Brain microvascular endothelial cell (primary cell): ENCODE results near the gene CNBP.
A peak's percentile ranks its signal among the peaks of the same experiment; 100 is the strongest.
"Not testable (repeated sequence)": the region's sequence is repeated elsewhere in the genome, so short reads cannot be mapped to it uniquely, and the experiment has no call there.

Experiments
- DNase-seq: peaks from one replicate; pipeline ENCODE4 v3.0.0-alpha.2; 2020
- H3K27ac ChIP-seq: fragments of 250-450 bp; sonication (Bioruptor Pico); 2 replicates; pipeline ENCODE4 v1.5.1; 2020; ENCODE audit warnings: mild to moderate bottlenecking, moderate library complexity
- H3K27me3 ChIP-seq: fragments of 250-450 bp; sonication (Bioruptor Pico); replicated peaks from 2 replicates; pipeline ENCODE4 v1.5.1; 2020; ENCODE audit warnings: mild to moderate bottlenecking
- H3K36me3 ChIP-seq: fragments of 250-450 bp; sonication (Bioruptor Pico); replicated peaks from 2 replicates; pipeline ENCODE4 v1.5.1; 2020; ENCODE audit warnings: mild to moderate bottlenecking
- H3K4me3 ChIP-seq: 2 replicates; pipeline ENCODE4 v1.5.1; 2011; ENCODE audit warnings: low read depth, mild to moderate bottlenecking, control low read depth, low read length, moderate library complexity
- in situ Hi-C: cut with HindIII; loops from 2 replicates; pipeline ENCODE4 v1.10.0; 2017; ENCODE audit warnings: low sequenced_read_pairs, low pct_ligation_motif_present
- TF ChIP-seq, protein P1 (sequence below): IDR thresholded peaks from 2 replicates; pipeline ENCODE4 v1.5.1; 2011; ENCODE audit warnings: low read depth, mild to moderate bottlenecking, moderate library complexity, low read length, control low read depth, inconsistent platforms; ENCODE audit errors: missing control alignments

The CNBP gene

DNA sequence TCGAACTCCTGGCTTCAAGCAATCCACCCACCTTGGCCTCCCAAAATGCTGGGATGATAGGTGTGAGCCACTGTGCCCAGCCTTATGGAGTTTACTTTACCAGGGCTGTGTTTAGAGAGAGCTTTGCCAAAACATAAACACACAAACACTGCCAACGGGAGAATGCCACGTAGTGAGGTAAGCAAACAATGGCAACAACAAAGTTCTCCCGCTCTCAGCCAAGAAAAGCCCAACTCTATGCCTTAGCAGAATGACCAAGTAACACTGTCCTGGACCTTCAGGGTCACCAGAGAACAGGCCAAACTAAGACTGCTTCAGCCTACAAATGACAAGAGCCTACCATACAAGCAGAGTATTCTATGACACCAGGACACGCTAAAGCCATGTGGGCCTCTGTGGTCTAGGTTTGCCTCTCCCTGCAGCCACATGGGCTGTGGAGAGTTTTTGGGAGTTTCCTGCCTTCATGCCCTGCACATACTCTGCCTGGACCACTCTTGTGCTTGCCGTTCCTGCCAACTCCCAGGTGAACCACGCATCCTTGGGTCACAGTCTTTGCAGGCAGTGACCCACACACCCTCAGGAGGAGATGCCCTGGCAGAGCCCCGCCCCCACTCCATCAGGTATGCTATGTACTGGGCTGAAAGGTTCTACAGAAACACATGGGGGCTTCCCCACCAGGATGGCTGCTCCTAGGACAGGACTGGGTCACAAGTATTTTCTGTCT, 21.6 kb upstream of the CNBP start:
- no peak overlapping the region for H3K27ac ChIP-seq
- no peak overlapping the region for H3K4me3 ChIP-seq
- in situ Hi-C loops: no loop called here
- TF ChIP-seq, protein P1, sequence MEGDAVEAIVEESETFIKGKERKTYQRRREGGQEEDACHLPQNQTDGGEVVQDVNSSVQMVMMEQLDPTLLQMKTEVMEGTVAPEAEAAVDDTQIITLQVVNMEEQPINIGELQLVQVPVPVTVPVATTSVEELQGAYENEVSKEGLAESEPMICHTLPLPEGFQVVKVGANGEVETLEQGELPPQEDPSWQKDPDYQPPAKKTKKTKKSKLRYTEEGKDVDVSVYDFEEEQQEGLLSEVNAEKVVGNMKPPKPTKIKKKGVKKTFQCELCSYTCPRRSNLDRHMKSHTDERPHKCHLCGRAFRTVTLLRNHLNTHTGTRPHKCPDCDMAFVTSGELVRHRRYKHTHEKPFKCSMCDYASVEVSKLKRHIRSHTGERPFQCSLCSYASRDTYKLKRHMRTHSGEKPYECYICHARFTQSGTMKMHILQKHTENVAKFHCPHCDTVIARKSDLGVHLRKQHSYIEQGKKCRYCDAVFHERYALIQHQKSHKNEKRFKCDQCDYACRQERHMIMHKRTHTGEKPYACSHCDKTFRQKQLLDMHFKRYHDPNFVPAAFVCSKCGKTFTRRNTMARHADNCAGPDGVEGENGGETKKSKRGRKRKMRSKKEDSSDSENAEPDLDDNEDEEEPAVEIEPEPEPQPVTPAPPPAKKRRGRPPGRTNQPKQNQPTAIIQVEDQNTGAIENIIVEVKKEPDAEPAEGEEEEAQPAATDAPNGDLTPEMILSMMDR: no peak
- DNase-seq: no peak
- no peaks in the 10 kb centered on the region for H3K27me3 ChIP-seq
- no peaks in the 10 kb centered on the region for H3K36me3 ChIP-seq

DNA sequence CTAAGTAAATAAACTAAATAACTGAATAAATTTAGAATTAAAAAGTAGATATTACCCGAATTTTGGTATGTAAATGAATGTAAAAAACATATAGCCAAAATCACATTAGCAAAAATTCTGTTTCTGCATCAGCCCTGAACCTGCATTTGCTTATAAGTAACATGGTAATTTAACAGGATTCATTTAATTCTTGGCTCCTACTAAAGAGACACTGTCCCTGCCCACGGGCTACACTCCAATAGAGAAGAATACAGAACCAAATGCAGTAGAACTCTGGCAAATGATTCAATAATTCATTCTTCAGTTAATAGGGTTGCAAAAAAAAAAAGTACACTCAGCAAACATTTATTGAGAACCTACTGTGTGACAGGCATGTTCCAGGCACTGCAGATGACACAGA, 20.8 kb upstream of the CNBP start:
- no peak overlapping the region for H3K27ac ChIP-seq
- in situ Hi-C loops: no loop called here
- no peak for DNase-seq
- H3K27me3 ChIP-seq: no peaks in the 10 kb centered on the region
- no peak overlapping the region for H3K4me3 ChIP-seq
- TF ChIP-seq, protein P1: no peak
- H3K36me3 ChIP-seq: no peaks in the 10 kb centered on the region

DNA sequence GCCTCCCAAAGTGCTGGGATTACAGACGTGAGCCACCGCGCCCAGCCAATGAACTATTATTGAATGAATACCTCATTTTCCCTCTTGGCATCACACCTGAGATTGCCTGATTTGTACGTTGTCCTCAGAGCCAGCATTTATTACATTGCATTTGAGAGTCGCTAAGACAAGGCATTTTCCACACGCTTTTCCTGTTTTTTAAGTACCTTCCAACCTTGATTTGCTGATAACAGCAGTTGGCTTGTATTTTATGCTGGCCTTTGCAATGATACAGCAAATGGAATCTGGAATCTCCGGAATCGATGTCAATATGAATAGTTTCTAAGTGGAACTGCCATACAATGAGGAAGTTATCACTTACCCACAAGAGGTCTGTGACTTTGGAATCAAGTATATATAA, 15.7 kb upstream of the CNBP start:
- Histone ChIP-seq H3K36me3 (no peaks in the 10 kb centered on the region), H3K27me3 (no peaks in the 10 kb centered on the region), H3K4me3 (no peak overlapping the region), H3K27ac (no peak overlapping the region)
- in situ Hi-C loops: no loop called here
- no peak for DNase-seq
- TF ChIP-seq, protein P1: no peak

DNA sequence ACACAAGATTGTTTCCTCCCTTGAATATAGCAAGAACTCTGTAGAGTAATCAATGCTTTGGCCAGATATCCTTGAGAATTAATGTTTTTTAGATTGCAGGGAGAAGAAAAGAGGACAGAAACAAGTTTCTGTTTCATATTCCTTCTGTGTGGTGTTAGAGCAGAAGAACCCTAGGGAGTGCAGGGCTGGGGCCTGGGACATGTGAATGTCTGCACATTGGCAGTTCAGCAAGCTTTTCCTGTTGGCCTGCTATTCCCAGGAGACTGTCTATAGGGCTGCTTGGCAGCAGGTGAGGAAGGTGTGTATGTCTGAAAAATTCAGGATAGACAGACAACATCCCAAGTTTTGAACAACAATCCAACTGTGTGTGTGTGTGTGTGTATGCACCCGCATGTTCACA, 13.6 kb upstream of the CNBP start:
- Histone ChIP-seq H3K27me3 (no peaks in the 10 kb centered on the region), H3K36me3 (no peaks in the 10 kb centered on the region), H3K27ac (no peak overlapping the region), H3K4me3 (no peak overlapping the region)
- in situ Hi-C loops: no loop called here
- TF ChIP-seq, protein P1: no peak
- no peak for DNase-seq

DNA sequence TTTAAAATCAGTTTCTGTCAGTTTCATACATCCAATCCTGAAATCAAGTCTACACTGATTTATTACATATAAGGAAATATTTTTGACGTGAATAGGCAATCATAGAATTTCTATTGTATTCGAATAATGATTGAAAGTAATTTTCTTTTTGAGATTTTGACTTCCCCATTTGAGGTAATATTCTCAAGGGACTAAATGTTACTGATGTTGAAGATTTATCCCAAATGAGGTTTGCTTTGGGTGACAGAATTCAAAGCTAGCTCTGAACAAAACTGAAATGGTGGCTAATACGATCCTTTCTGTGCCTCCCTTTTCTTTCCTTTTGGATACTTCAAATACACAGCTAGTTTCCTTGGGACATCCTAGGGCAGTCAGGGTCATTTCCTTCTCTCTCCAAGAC, 12.9 kb upstream of the CNBP start:
- H3K36me3 ChIP-seq: no peaks in the 10 kb centered on the region
- DNase-seq: no peak
- H3K27ac ChIP-seq: peak overlapping the region; percentile 78
- in situ Hi-C loops: no loop called here
- H3K27me3 ChIP-seq: no peaks in the 10 kb centered on the region
- no peak overlapping the region for H3K4me3 ChIP-seq
- TF ChIP-seq, protein P1: no peak

DNA sequence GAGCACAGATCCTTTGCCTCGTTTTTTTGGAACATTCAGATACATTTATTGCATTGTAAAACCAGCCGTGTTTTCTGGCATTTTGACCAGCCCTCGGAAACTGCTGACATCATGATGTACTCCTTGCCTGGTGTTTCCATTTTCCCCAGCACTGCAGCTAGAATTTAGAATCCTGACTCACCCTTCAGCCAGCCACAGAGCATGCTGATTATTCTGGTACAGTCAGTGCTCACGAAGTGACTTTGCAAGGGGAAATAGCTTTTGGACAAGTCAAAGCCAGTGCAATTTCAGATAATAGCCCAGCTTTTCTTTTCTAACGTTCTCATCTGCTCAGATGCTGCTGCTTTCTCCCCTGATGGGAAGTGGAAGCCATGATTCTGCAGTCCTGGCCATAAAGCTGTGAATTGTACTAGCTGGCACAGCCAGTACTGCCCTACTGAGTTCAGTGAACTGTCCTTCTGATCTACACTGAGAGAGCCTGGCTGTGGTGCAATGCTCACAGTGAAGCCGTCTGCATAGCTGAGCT, 12.1 kb upstream of the CNBP start:
- in situ Hi-C loops: no loop called here
- DNase-seq: peak; percentile 95
- TF ChIP-seq, protein P1: no peak

DNA sequence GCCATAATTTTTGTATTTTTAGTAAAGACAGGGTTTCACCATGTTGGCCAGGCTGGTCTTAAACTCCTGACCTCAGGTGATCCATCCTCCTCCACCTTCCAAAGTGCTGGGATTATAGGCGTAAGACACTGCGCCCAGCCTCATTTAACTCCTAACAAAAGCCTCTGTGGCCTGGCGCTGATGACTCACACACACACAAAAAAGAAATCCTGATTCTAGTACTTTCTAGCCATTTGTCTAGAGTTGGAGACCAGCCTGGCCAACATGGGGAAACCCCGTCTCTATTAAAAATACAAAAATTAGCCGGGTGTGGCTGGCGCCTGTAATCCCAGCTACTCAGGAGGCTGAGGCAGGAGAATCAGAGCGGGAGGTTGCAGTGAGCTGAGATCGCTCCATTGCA, 6.1 kb upstream of the CNBP start:
- in situ Hi-C loops: not testable (repeated sequence)

More for the DNA sequence above, 12.1 kb upstream of the CNBP start:
- H3K4me3 ChIP-seq: peak overlapping the region; percentile 26
- H3K36me3 ChIP-seq: no peaks in the 10 kb centered on the region
- peak overlapping the region; percentile 78 for H3K27ac ChIP-seq
- H3K27me3 ChIP-seq: no peaks in the 10 kb centered on the region

More for the DNA sequence above, 6.1 kb upstream of the CNBP start:
- H3K27ac ChIP-seq, DNase-seq, H3K36me3 ChIP-seq, H3K27me3 ChIP-seq, H3K4me3 ChIP-seq: not testable (repeated sequence)
